Measurements from ENCODE around the gene AMHR2. TPM values are rescaled to one million over a fixed set of nuclear protein-coding genes. Genes with fewer than 3 reads are reported as not detected.
A peak's percentile ranks its signal among the peaks of the same experiment; 100 is the strongest.
"Not testable (repeated sequence)": the region's sequence is repeated elsewhere in the genome, so short reads cannot be mapped to it uniquely, and the experiment has no call there.

Gene AMHR2
- 10 to 100 TPM in 1 of 4 donors, under 1 TPM in 2, not detected in 1; 0.04 to 12.9 (median 0.81) TPM for polyA plus RNA-seq
- long read RNA-seq, donor 1: 0 reads
- long read RNA-seq, donor 2: 0 reads
- long read RNA-seq, donor 3: 0 reads
- long read RNA-seq, donor 4: 0 reads
- long read RNA-seq, donor 5: 0 reads
- long read RNA-seq, donor 6: 0 reads
- long read RNA-seq, donor 7: 0 reads
- long read RNA-seq, donor 8: 0 reads
- long read RNA-seq, donor 9: 0 reads
- long read RNA-seq, donor 10: 0 reads

DNA sequence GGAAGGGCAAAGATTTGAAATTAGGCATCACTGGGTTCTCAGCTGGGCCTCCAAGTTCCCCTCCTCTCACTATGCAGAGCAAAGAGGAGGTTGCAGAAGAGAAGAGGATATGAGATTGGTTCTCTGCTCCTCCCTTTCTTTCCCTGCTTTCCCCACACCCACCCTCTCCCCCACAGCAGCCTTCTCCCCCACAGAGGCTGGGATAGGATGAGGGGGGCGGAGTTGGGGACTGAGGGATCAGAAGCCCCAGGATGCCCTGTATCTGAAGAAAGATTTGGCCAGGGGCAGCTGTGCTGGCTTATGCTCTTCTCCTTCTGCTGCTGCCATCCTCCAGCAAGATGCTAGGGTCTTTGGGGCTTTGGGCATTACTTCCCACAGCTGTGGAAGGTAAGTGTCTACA, at the start of gene AMHR2:
Gene AMHR2 (plus strand): TSS at position 259 of the 400 bp plus-strand sequence. CDS start 80 bp downstream, at position 339.
- peak within 1 kb of the TSS in 1 of 3 donors; percentile 45 for H3K27ac ChIP-seq (ENCODE audit: low read depth in 1 of 3, low read length in 2 of 3)
- H3K4me3 ChIP-seq (ENCODE audit: low read depth in 1 of 3, low read length in 3 of 3): no peak within 1 kb of the TSS
- H3K9me3 ChIP-seq (ENCODE audit: control insufficient read depth in 2 of 2, insufficient read depth in 1 of 2, low read depth in 1 of 2, low read length in 1 of 2): no peaks in the 10 kb centered on the region
- DNase-seq: no peak
- no peak for FAIRE-seq
- H3K4me1 ChIP-seq (ENCODE audit: control insufficient read depth in 3 of 3, insufficient read depth in 2 of 3, low read depth in 1 of 3, low read length in 2 of 3): peaks cover under 1 to 43% (median 2%) of the 10 kb centered on the region in 3 donors
- H3K27me3 ChIP-seq (ENCODE audit: control insufficient read depth in 3 of 3, insufficient read depth in 3 of 3, low read length in 3 of 3): no peaks in the 10 kb centered on the region
- WGBS, 3 donors: 91 to 95% (median 93%) methylated on average over 1 of the region's 1 CpG
- no peaks in the 10 kb centered on the region for H3K36me3 ChIP-seq (ENCODE audit: control insufficient read depth in 3 of 3, insufficient read depth in 2 of 3, low read depth in 1 of 3, low read length in 3 of 3)

DNA sequence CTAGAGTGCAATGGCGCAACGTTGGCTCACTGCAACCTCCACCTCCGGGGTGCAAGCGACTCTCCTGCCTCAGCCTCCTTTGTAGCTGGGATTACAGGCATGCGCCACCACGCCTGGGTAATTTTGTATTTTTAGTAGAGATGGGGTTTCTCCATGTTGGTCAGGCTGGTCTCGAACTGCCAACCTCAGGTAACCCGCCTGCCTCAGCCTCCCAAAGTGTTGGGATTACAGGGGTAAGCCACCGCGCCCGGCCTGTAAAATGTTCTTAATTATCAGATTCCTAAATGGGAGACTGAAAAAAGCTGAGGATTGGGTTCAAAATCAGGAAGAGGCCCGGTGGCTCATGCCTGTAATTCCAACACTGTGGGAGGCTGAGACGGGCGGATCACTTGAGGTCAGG, 49.4 kb upstream of the AMHR2 start:
- FAIRE-seq, DNase-seq: not testable (repeated sequence)
- peaks cover 0 to 40% (median 0%) of the 10 kb centered on the region in 3 donors for H3K4me1 ChIP-seq (ENCODE audit: control insufficient read depth in 3 of 3, insufficient read depth in 2 of 3, low read depth in 1 of 3, low read length in 2 of 3)

GRCh38 chr12:53376747-53377146, 46.9 kb upstream of the AMHR2 start:
- H3K27ac ChIP-seq (ENCODE audit: low read depth in 1 of 3, low read length in 2 of 3): no peak overlapping the region
- H3K9me3 ChIP-seq (ENCODE audit: control insufficient read depth in 2 of 2, insufficient read depth in 1 of 2, low read depth in 1 of 2, low read length in 1 of 2): no peaks in the 10 kb centered on the region
- no peaks in the 10 kb centered on the region for H3K27me3 ChIP-seq (ENCODE audit: control insufficient read depth in 3 of 3, insufficient read depth in 3 of 3, low read length in 3 of 3)
- DNase-seq (no peak), FAIRE-seq (no peak)
- WGBS, 3 donors: 86 to 92% (median 89%) methylated on average over 2 of the region's 2 CpGs
- no peak overlapping the region for H3K4me3 ChIP-seq (ENCODE audit: low read depth in 1 of 3, low read length in 3 of 3)
- H3K4me1 ChIP-seq (ENCODE audit: control insufficient read depth in 3 of 3, insufficient read depth in 2 of 3, low read depth in 1 of 3, low read length in 2 of 3): peaks cover 2 to 35% (median 4%) of the 10 kb centered on the region in 3 donors
- peaks cover 0 to 2% (median 1%) of the 10 kb centered on the region in 3 donors for H3K36me3 ChIP-seq (ENCODE audit: control insufficient read depth in 3 of 3, insufficient read depth in 2 of 3, low read depth in 1 of 3, low read length in 3 of 3)

More for the DNA sequence above, 49.4 kb upstream of the AMHR2 start:
- whole genome bisulfite sequencing, 3 donors: 86 to 91% (median 90%) methylated on average over 14 of the region's 14 CpGs
- H3K4me3 ChIP-seq (ENCODE audit: low read depth in 1 of 3, low read length in 3 of 3); H3K36me3 ChIP-seq (ENCODE audit: control insufficient read depth in 3 of 3, insufficient read depth in 2 of 3, low read depth in 1 of 3, low read length in 3 of 3); H3K9me3 ChIP-seq (ENCODE audit: control insufficient read depth in 2 of 2, insufficient read depth in 1 of 2, low read depth in 1 of 2, low read length in 1 of 2); H3K27me3 ChIP-seq (ENCODE audit: control insufficient read depth in 3 of 3, insufficient read depth in 3 of 3, low read length in 3 of 3): not testable (repeated sequence)
- H3K27ac ChIP-seq (ENCODE audit: low read depth in 1 of 3, low read length in 2 of 3): peak overlapping the region; percentile 86 to 100 (median 88)

DNA sequence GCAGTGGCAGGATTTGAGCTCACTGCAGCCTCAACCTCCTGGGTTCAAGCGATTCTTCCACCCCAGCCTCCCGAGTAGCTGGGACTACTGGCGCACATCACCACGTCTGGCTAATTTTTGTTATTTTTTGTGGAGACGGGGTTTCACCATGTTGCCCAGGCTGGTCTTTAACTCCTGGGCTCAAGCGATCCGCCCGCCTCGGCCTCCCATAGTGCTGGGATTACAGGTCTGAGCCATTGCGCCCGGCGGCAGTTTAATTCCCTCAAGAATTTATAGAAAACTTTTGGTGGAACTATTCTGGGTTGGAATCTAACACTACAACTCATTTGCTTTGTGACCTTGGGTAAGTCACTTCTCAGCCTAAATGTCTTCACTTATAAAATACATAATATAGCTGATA, 45.4 kb upstream of the AMHR2 start:
- DNase-seq (no peak), FAIRE-seq (no peak)
- Histone ChIP-seq H3K27me3 (ENCODE audit: control insufficient read depth in 3 of 3, insufficient read depth in 3 of 3, low read length in 3 of 3) (no peaks in the 10 kb centered on the region), H3K9me3 (ENCODE audit: control insufficient read depth in 2 of 2, insufficient read depth in 1 of 2, low read depth in 1 of 2, low read length in 1 of 2) (no peaks in the 10 kb centered on the region), H3K27ac (ENCODE audit: low read depth in 1 of 3, low read length in 2 of 3) (peak overlapping the region; percentile 86 to 96 (median 94)), H3K36me3 (ENCODE audit: control insufficient read depth in 3 of 3, insufficient read depth in 2 of 3, low read depth in 1 of 3, low read length in 3 of 3) (peaks cover 5 to 17% (median 8%) of the 10 kb centered on the region in 3 donors), H3K4me3 (ENCODE audit: low read depth in 1 of 3, low read length in 3 of 3) (no peak overlapping the region), H3K4me1 (ENCODE audit: control insufficient read depth in 3 of 3, insufficient read depth in 2 of 3, low read depth in 1 of 3, low read length in 2 of 3) (peaks cover 2 to 40% (median 15%) of the 10 kb centered on the region in 3 donors)
- WGBS, 3 donors: 97 to 99% (median 98%) methylated on average over 12 of the region's 12 CpGs

- peaks cover 9 to 19% (median 11%) of the 10 kb centered on the region in 3 donors for H3K36me3 ChIP-seq (ENCODE audit: control insufficient read depth in 3 of 3, insufficient read depth in 2 of 3, low read depth in 1 of 3, low read length in 3 of 3)
- WGBS, 3 donors: 10 to 16% (median 14%) methylated on average over 23 of the region's 23 CpGs
- no peak for FAIRE-seq
- peak overlapping the region; percentile 86 to 96 (median 94) for H3K27ac ChIP-seq (ENCODE audit: low read depth in 1 of 3, low read length in 2 of 3)
- H3K4me1 ChIP-seq (ENCODE audit: control insufficient read depth in 3 of 3, insufficient read depth in 2 of 3, low read depth in 1 of 3, low read length in 2 of 3): peaks cover 2 to 36% (median 18%) of the 10 kb centered on the region in 3 donors
- H3K27me3 ChIP-seq (ENCODE audit: control insufficient read depth in 3 of 3, insufficient read depth in 3 of 3, low read length in 3 of 3): no peaks in the 10 kb centered on the region
- peak overlapping the region; percentile 22 to 57 (median 46) for H3K4me3 ChIP-seq (ENCODE audit: low read depth in 1 of 3, low read length in 3 of 3)
- peak; percentile 57 to 75 for DNase-seq
- H3K9me3 ChIP-seq (ENCODE audit: control insufficient read depth in 2 of 2, insufficient read depth in 1 of 2, low read depth in 1 of 2, low read length in 1 of 2): no peaks in the 10 kb centered on the region
Observed at GRCh38 chr12:53378724-53379388, 44.8 kb upstream of the AMHR2 start.

- FAIRE-seq: peak; percentile 92
- peak; percentile 99 to 100 for DNase-seq
- 0% methylated on average over 29 of the region's 29 CpGs for WGBS, 3 donors
- Histone ChIP-seq H3K27ac (ENCODE audit: low read depth in 1 of 3, low read length in 2 of 3) (peak overlapping the region; percentile 86 to 97 (median 94)), H3K4me3 (ENCODE audit: low read depth in 1 of 3, low read length in 3 of 3) (peak overlapping the region; percentile 22 to 85 (median 57)), H3K4me1 (ENCODE audit: control insufficient read depth in 3 of 3, insufficient read depth in 2 of 3, low read depth in 1 of 3, low read length in 2 of 3) (peaks cover 2 to 34% (median 20%) of the 10 kb centered on the region in 3 donors), H3K36me3 (ENCODE audit: control insufficient read depth in 3 of 3, insufficient read depth in 2 of 3, low read depth in 1 of 3, low read length in 3 of 3) (peaks cover 9 to 24% (median 11%) of the 10 kb centered on the region in 3 donors), H3K27me3 (ENCODE audit: control insufficient read depth in 3 of 3, insufficient read depth in 3 of 3, low read length in 3 of 3) (no peaks in the 10 kb centered on the region), H3K9me3 (ENCODE audit: control insufficient read depth in 2 of 2, insufficient read depth in 1 of 2, low read depth in 1 of 2, low read length in 1 of 2) (no peaks in the 10 kb centered on the region)
Observed at GRCh38 chr12:53379389-53380103, 44.1 kb upstream of the AMHR2 start.

- WGBS, 3 donors: 0 to 1% (median 1%) methylated on average over 24 to 66 of the region's 71 CpGs
- Histone ChIP-seq H3K27me3 (ENCODE audit: control insufficient read depth in 3 of 3, insufficient read depth in 3 of 3, low read length in 3 of 3) (no peaks in the 10 kb centered on the region), H3K4me3 (ENCODE audit: low read depth in 1 of 3, low read length in 3 of 3) (peak within 1 kb of the TSS; percentile 57 to 85 (median 76)), H3K9me3 (ENCODE audit: control insufficient read depth in 2 of 2, insufficient read depth in 1 of 2, low read depth in 1 of 2, low read length in 1 of 2) (no peaks in the 10 kb centered on the region), H3K27ac (ENCODE audit: low read depth in 1 of 3, low read length in 2 of 3) (peak within 1 kb of the TSS; percentile 94 to 97 (median 95)), H3K4me1 (ENCODE audit: control insufficient read depth in 3 of 3, insufficient read depth in 2 of 3, low read depth in 1 of 3, low read length in 2 of 3) (peaks cover 2 to 34% (median 22%) of the 10 kb centered on the region in 3 donors), H3K36me3 (ENCODE audit: control insufficient read depth in 3 of 3, insufficient read depth in 2 of 3, low read depth in 1 of 3, low read length in 3 of 3) (peaks cover 9 to 31% (median 11%) of the 10 kb centered on the region in 3 donors)
- no peak for FAIRE-seq
- DNase-seq: peak; percentile 94 to 96
Observed at GRCh38 chr12:53380104-53380793, 43.4 kb upstream of the AMHR2 start, which contains the start of gene SP1. TSS of gene SP1 (plus strand) at chr12:53380176. CDS start at chr12:53380292, 116 bp downstream.

All from small intestine (tissue), 16 donors.